Lung (tissue), 16 donors: ENCODE results near the gene SIGLEC1. TPM values are rescaled to one million over a fixed set of nuclear protein-coding genes. Genes with fewer than 3 reads are reported as not detected.

Experiments used
- ATAC-seq: fragments of 200-7000 bp; cut with Tn5 transposase; one replicate; pipeline ENCODE4 v1.9.1; 2020; ENCODE audit warnings: moderate number of reproducible peaks; ENCODE audit not compliant: insufficient read depth, low FRiP score
- DNase-seq, 3 donors: peaks; one replicate each; pipeline ENCODE4 v3.0.0-alpha.2; 2013 to 2017
- H3K27ac ChIP-seq, 2 donors: one replicate each; pipeline ENCODE4 v1.5.1; 2013; ENCODE audit warnings: mild to moderate bottlenecking in 2 of 2, moderate library complexity in 2 of 2, control low read depth in 1 of 2, inconsistent platforms in 1 of 2, low read depth in 1 of 2, low read length in 1 of 2
- H3K27me3 ChIP-seq, 3 donors: one replicate each; pipeline ENCODE4 v1.5.1; 2013; ENCODE audit warnings: low read length in 2 of 3; ENCODE audit not compliant: control insufficient read depth in 3 of 3, insufficient read depth in 3 of 3
- H3K36me3 ChIP-seq, 4 donors: one replicate each; pipeline ENCODE4 v1.5.1; 2013; ENCODE audit warnings: low read length in 4 of 4, mild to moderate bottlenecking in 1 of 4, moderate library complexity in 1 of 4; ENCODE audit not compliant: control insufficient read depth in 4 of 4, insufficient read depth in 4 of 4
- H3K4me1 ChIP-seq, 5 donors: one replicate each; pipeline ENCODE4 v1.5.1; 2013; ENCODE audit warnings: low read length in 5 of 5, mild to moderate bottlenecking in 2 of 5, moderate library complexity in 1 of 5; ENCODE audit not compliant: control insufficient read depth in 5 of 5, insufficient read depth in 5 of 5
- H3K4me3 ChIP-seq: one replicate; pipeline ENCODE4 v1.5.1; 2013; ENCODE audit warnings: mild to moderate bottlenecking, control low read depth, moderate library complexity
- H3K9ac ChIP-seq, 2 donors: one replicate each; pipeline ENCODE4 v1.5.1; 2013; ENCODE audit warnings: low read length in 2 of 2, control low read depth in 1 of 2; ENCODE audit not compliant: insufficient read depth in 1 of 2
- H3K9me3 ChIP-seq, 4 donors: one replicate each; pipeline ENCODE4 v1.5.1; 2013; ENCODE audit warnings: low read length in 3 of 4, mild to moderate bottlenecking in 1 of 4, moderate library complexity in 1 of 4; ENCODE audit not compliant: control insufficient read depth in 4 of 4, insufficient read depth in 3 of 4
- CTCF ChIP-seq: IDR thresholded peaks from 2 replicates; pipeline ENCODE4 v1.5.1; 2012; ENCODE audit warnings: mild to moderate bottlenecking; ENCODE audit errors: control extremely low read depth, extremely low read depth
- WGBS, 2 donors: extraction: QIAGEN DNeasy Blood & Tissue Kit; methylation state at CpG; one replicate each; pipeline ENCODE4 v1.1.7; 2013; 5-methylcytosine and 5-hydroxymethylcytosine counted together
- long read RNA-seq, 5 donors: transcript quantifications; one replicate each; lab custom pipeline, GENCODE V29; 2026
- polyA plus RNA-seq, 2 donors: library from polyadenylated mRNA; stranded (reverse); fragments of 200-250 nt; gene quantifications; one replicate each; pipeline ENCODE4 v1.2.1, GENCODE V29; 2013
- total RNA-seq, 2 donors: library from RNA; depleted of rRNA in 1 of 2; stranded (reverse); fragments of >200 nt in 1 of 2; gene quantifications; one replicate each; pipeline ENCODE4 v1.2.1, GENCODE V29; 2014 to 2021
- donor health status: control.
- donor health status: control.
- donor health status: Bipolar disorder and iron deficiency.
- donor health status: healthy.
- donor health status: DM: yes; HTN: yes; CAD: no.

The SIGLEC1 gene
- total RNA-seq (10 to 100 TPM in 1 of 2 donors, 1 to 10 TPM in 1; 3.7 to 34.2 TPM), polyA plus RNA-seq (10 to 100 TPM; 18.1 to 19.2 TPM)
- long read RNA-seq, donor 1, partial matches to known transcripts, result 34 of 34 reads
- long read RNA-seq, donor 1, other reads (novel, unspliced or antisense), result 0 of 34 reads
- long read RNA-seq, donor 2, result 0 reads
- long read RNA-seq, donor 3, result 0 reads
- long read RNA-seq, donor 4, result 0 reads
- long read RNA-seq, donor 5, result 0 reads

- H3K9me3 ChIP-seq, result no peaks in the 10 kb centered on the region
- no peak within 1 kb of the TSS for H3K27ac ChIP-seq
- no peak within 1 kb of the TSS for H3K4me3 ChIP-seq
- H3K4me1 ChIP-seq, result peaks cover 0 to 11% (median 0%) of the 10 kb centered on the region in 5 donors
- TF ChIP-seq CTCF, result no peak
- peak in 2 of 3 donors; percentile 28 to 32 for DNase-seq
- 40 to 71% methylated on average over 15 of the region's 15 CpGs for WGBS, 2 donors
- ATAC-seq, result peak; percentile 30
- no peaks in the 10 kb centered on the region for H3K27me3 ChIP-seq
- H3K36me3 ChIP-seq, result no peaks in the 10 kb centered on the region
- H3K9ac ChIP-seq, result no peak within 1 kb of the TSS
Measured at GRCh38 chr20:3712279-3712873, at the start of gene SIGLEC1. Gene SIGLEC1 (minus strand): TSS chr20:3712600. CDS start chr20:3707128, 5,472 bp downstream.

DNA sequence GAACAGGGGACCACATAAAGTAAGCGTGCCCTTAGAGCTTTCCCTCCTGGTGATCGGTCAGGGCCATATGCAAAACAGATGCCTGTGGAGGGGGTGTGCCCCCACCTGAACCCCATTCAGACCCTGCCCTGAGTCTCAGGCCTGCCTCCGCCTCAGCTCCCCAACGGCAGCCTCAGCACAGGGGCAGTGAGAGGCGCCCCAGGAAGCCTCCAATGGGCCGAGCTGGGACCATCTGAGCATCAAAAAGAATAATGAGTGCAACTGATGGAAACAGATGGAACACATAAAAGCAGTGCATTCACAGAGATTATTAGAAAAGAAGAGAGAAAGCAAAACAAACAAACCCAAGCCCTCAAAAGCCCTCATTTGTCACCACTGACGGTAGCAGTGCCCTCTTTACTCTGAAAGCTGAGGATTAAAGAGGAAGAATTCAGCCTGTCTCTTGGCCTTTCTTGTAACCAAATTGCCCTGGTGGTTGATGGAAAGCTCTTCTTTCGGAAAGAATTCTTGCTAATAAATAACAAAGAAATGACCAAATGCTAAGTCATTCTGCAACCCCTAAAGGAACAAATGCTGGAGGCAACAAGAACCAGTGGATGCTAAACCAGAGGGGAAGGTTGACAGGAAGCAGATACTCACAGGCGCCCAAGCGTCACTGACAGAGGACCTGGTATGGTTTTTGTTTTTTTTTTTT, 48.4 kb upstream of the SIGLEC1 start:
- TF ChIP-seq CTCF, result no peak
- Histone ChIP-seq H3K9ac (no peak overlapping the region), H3K4me3 (no peak overlapping the region), H3K4me1 (peaks cover 0 to 19% (median 0%) of the 10 kb centered on the region in 5 donors), H3K9me3 (no peaks in the 10 kb centered on the region), H3K27me3 (no peaks in the 10 kb centered on the region), H3K27ac (no peak overlapping the region), H3K36me3 (peaks cover 0 to 8% (median 0%) of the 10 kb centered on the region in 4 donors)
- DNase-seq (no peak), ATAC-seq (no peak)
- WGBS, 2 donors, result 68 to 77% methylated on average over 10 of the region's 10 CpGs

- no peak for TF ChIP-seq CTCF
- 88 to 93% methylated on average over 11 of the region's 11 CpGs for WGBS, 2 donors
- H3K36me3 ChIP-seq, result peaks cover 0 to 11% (median 2%) of the 10 kb centered on the region in 4 donors
- no peaks in the 10 kb centered on the region for H3K9me3 ChIP-seq
- DNase-seq, result no peak
- ATAC-seq, result no peak
- H3K4me3 ChIP-seq, result no peak overlapping the region
- H3K4me1 ChIP-seq, result peaks cover 0 to 13% (median 0%) of the 10 kb centered on the region in 5 donors
- no peaks in the 10 kb centered on the region for H3K27me3 ChIP-seq
- H3K27ac ChIP-seq, result no peak overlapping the region
- H3K9ac ChIP-seq, result no peak overlapping the region
Measured at GRCh38 chr20:3759884-3760283, 47.5 kb upstream of the SIGLEC1 start.
